Fibroblast of pulmonary artery (primary cell): ENCODE measurements around the gene MACIR.

Experiments
- DNase-seq: peaks from one replicate; pipeline ENCODE4 v3.0.0-alpha.2; 2010; ENCODE audit warnings: low read depth
- H3K4me3 ChIP-seq: replicated peaks from 2 replicates; pipeline ENCODE4 v1.5.1; 2011; ENCODE audit warnings: low read depth, mild to moderate bottlenecking, control low read depth, low read length, moderate library complexity
- TF ChIP-seq, protein P1 (sequence below): IDR thresholded peaks from 2 replicates; pipeline ENCODE4 v1.5.1; 2011; ENCODE audit warnings: mild to moderate bottlenecking, control low read depth, low read length, inconsistent platforms; ENCODE audit errors: missing control alignments

MACIR gene

DNA sequence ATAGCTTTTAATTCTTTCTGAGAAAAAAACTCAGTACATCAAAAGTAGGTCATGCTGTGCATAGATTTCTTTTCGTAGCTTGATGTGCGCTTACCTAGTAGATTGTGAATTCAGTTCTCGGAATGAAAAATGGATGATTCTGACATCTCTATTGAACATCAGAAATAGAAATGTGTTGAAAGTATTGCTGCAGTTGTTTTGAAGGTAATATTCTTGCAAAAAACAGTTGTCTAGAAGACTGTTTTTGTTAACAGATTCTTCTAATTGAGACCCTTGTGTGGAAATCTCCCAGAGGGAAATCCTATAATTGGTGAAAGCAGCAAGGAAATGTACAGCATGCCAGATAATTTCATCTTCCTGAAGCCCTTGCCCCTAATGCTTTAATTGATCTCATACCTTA, 54.5 kb downstream of the MACIR start:
- TF ChIP-seq, protein P1, sequence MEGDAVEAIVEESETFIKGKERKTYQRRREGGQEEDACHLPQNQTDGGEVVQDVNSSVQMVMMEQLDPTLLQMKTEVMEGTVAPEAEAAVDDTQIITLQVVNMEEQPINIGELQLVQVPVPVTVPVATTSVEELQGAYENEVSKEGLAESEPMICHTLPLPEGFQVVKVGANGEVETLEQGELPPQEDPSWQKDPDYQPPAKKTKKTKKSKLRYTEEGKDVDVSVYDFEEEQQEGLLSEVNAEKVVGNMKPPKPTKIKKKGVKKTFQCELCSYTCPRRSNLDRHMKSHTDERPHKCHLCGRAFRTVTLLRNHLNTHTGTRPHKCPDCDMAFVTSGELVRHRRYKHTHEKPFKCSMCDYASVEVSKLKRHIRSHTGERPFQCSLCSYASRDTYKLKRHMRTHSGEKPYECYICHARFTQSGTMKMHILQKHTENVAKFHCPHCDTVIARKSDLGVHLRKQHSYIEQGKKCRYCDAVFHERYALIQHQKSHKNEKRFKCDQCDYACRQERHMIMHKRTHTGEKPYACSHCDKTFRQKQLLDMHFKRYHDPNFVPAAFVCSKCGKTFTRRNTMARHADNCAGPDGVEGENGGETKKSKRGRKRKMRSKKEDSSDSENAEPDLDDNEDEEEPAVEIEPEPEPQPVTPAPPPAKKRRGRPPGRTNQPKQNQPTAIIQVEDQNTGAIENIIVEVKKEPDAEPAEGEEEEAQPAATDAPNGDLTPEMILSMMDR: no peak
- no peak for DNase-seq
- H3K4me3 ChIP-seq: no peak overlapping the region

DNA sequence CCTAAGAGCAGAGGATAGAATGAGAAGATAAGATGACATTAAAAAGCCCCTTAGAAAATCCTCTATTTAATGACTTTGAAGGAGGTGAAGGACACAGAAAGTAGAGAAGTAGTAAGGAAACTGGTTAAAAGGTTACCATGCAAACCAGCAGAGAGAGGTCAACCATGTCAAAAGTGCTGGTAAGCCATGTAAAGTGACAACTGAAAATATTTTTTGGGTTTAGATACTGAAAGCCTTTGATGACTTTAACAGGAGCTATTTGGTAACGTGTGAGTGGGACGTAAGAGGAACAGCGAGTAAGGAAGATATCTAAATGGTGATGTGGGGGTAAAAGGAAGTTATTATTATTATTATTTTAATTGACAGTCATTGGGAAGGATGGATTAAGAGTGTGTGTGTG, 56.9 kb downstream of the MACIR start:
- TF ChIP-seq, protein P1: no peak
- DNase-seq: no peak
- H3K4me3 ChIP-seq: no peak overlapping the region

DNA sequence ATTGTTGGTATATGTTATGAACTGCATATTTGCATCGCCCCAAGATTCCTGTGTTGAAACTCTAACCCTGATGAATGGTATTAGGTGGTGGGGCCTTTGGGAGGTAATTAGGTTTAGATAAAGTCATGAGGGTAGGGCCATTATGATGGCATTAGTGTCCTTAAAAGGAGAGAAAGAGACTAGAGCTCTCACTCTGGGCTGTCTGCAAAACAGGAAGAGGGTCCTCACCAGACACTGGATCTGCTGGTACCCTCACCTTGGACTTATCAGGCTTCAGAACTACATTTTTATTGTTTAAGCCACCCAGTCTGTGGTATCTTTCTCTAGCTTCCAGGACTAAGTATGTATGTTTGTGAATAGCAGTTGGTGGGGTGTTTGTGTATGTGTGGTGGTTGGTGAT, 68.9 kb downstream of the MACIR start:
- DNase-seq: no peak
- no peak overlapping the region for H3K4me3 ChIP-seq
- TF ChIP-seq, protein P1: no peak

DNA sequence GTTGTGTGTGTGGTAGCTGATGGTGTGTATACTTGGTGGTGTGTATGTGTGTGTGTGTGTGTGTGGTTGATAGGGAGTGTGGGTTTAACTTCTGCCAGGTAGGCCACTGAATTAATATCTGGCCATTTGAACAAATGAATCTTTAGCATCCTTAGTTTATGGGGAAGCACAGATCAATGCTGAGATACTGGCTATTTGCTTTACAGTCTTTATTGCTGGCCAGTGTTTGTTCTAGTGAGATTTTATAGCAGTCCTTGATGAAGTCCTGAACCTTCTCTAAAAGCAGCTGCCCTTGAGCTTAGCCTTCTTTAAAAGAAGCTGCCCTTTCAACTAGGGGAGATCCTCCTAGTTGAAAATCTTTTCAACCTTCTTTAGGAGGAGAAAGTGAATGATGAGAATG, 69.3 kb downstream of the MACIR start:
- H3K4me3 ChIP-seq: no peak overlapping the region
- DNase-seq: no peak
- TF ChIP-seq, protein P1: no peak
